H1 (cell line): Measurements from ENCODE around the gene PCDH19. TPM values are rescaled to one million over a fixed set of nuclear protein-coding genes. Genes with fewer than 3 reads are reported as not detected.

Experiments used
- E2F6 ChIP-seq: IDR thresholded peaks from 2 replicates; pipeline ENCODE4 v1.6.1; 2012; ENCODE audit warnings: inconsistent platforms
- RBBP5 ChIP-seq: IDR thresholded peaks from 2 replicates; pipeline ENCODE4 v1.7.1; 2012; ENCODE audit warnings: low read depth, mild to moderate bottlenecking, inconsistent platforms, low read length, moderate library complexity, borderline replicate concordance
- SRF ChIP-seq: IDR thresholded peaks from 2 replicates; pipeline ENCODE4 v1.6.1; 2011; ENCODE audit warnings: mild to moderate bottlenecking, low read depth, low read length, moderate library complexity
- YY1 ChIP-seq: IDR thresholded peaks from 2 replicates; pipeline ENCODE4 v1.6.1; 2011; ENCODE audit warnings: low read depth, mild to moderate bottlenecking, low read length
- polyA plus RNA-seq, 7 experiments: library from polyadenylated mRNA; depleted of rRNA in 3 of 7; stranded (reverse) in 5 of 7; unstranded in 2 of 7; fragments of >200 nt in 5 of 7; fragments of 200-250 nt in 2 of 7; gene quantifications; 1 replicate in 5 of 7; 2 replicates in 1 of 7; 4 replicates in 1 of 7; pipeline versions ENCODE4 v1.2.1 to v1.2.3, GENCODE V29; 2011 to 2013; ENCODE audit warnings: missing spikeins in 2 of 7, mixed read lengths in 2 of 7
- total RNA-seq: library from RNA; stranded (reverse); fragmentation: NEBNext Ultra II Directional; extraction: Animal tissue kit (Norgen Biotek cat#: 25700); gene quantifications from 2 replicates; pipeline ENCODE4 v1.2.1, GENCODE V29; 2021
- TF ChIP-seq, protein P1 (sequence below): IDR thresholded peaks from 2 replicates; pipeline ENCODE4 v1.6.1; 2012; ENCODE audit warnings: inconsistent platforms

PCDH19 gene
- total and polyA plus RNA-seq, 2 of the 8 experiments (the other 6 are each of a cell fraction or from before 2014, with no cell fraction given): 0.12 to 1.2 TPM

GRCh38 chrX:100447655-100448397 is 37.8 kb upstream of the PCDH19 start (continued):
- TF ChIP-seq E2F6 (no peak), YY1 (no peak), RBBP5 (no peak), SRF (no peak)
- TF ChIP-seq, protein P1, sequence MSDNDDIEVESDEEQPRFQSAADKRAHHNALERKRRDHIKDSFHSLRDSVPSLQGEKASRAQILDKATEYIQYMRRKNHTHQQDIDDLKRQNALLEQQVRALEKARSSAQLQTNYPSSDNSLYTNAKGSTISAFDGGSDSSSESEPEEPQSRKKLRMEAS: no peak
